GM10248 (cell line): ENCODE measurements around the gene SMTN.
A peak's percentile ranks its signal among the peaks of the same experiment; 100 is the strongest.

Experiments used
- CTCF ChIA-PET: fragments of 300-600 bp; sonication (Branson Sonifier 250); formaldehyde crosslinking; extraction: SDS; loops from one replicate; lab custom pipeline; 2021; ENCODE audit warnings: antibody characterized with exemption; lab: Yijun Ruan, JAX
- POLR2A ChIA-PET: fragments of 350-650 bp; sonication (Branson Sonifier 250); formaldehyde crosslinking; extraction: SDS; loops from one replicate; lab custom pipeline; 2020; ENCODE audit warnings: antibody characterized with exemption; lab: Yijun Ruan, JAX
- DNase-seq: peaks from one replicate; pipeline ENCODE4 v3.0.0; 2012; ENCODE audit errors: extremely low spot score
- CTCF ChIP-seq: IDR thresholded peaks from 2 replicates; pipeline ENCODE4 v1.5.1; 2012; ENCODE audit warnings: mild to moderate bottlenecking, low read depth; ENCODE audit errors: extremely low read depth, missing control alignments, control extremely low read depth

Gene SMTN

GRCh38 chr22:31142285-31142684 lies 61.2 kb downstream of the SMTN start:
- ChIA-PET POLR2A (no interaction called here), CTCF (interaction anchor here (1.2 to 2.0 kb wide), 2 partner anchors 8 to 10 kb away, joined by 3 to 5 read pairs; no protein-coding TSS in a partner anchor)
- TF ChIP-seq CTCF, result no peak
- DNase-seq, result no peak

DNA sequence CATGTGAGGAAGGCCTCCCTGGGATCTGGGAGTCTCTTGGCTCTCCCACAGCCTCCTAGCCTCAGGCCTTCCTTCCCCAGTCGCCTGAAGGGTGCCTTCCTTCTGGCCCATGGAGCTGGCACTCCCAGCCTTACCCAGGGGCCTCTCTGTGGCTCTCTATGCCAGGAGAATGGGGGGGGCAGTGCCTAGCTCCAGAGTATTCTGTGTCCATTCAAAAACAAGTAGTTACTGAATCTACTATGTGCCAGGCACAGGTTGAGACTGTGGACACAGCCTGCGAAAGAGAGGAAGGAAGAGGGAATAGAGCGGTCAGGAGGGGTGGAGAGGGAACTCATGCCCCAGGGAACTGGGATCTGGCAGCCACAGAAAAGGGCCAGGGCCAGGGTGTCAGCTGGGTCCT lies 61.9 kb downstream of the SMTN start:
- ChIA-PET POLR2A (no interaction called here), CTCF (interaction anchor here (1.2 kb wide), 1 partner anchor 9 kb away, joined by 3 read pairs; no protein-coding TSS in a partner anchor)
- DNase-seq, result no peak
- no peak for TF ChIP-seq CTCF

- no peak for DNase-seq
- CTCF ChIA-PET, result interaction anchor here (1.2 kb wide), 1 partner anchor 8 kb away, joined by 3 read pairs; no protein-coding TSS in a partner anchor
- POLR2A ChIA-PET, result no interaction called here
- no peak for TF ChIP-seq CTCF
These were observed 62.4 kb downstream of the SMTN start for GRCh38 chr22:31143537-31143936.

GRCh38 chr22:31144223-31144622 lies 63.1 kb downstream of the SMTN start:
- no peak for DNase-seq
- no peak for TF ChIP-seq CTCF
- CTCF ChIA-PET, result no interaction called here

GRCh38 chr22:31148488-31148887 lies 67.4 kb downstream of the SMTN start:
- no peak for DNase-seq
- no peak for TF ChIP-seq CTCF
- POLR2A ChIA-PET, result no interaction called here
- CTCF ChIA-PET, result interaction anchor here (0.7 to 1.5 kb wide), 8 partner anchors 8 to 385 kb away, joined by 3 to 5 read pairs (median 3); partner anchors contain the start of genes PLA2G3 and SMTN

More at GRCh38 chr22:31144223-31144622, 63.1 kb downstream of the SMTN start:
- POLR2A ChIA-PET, result no interaction called here

- ChIA-PET CTCF (interaction anchor here (0.7 to 1.5 kb wide), 11 partner anchors 9 to 386 kb away, joined by 3 to 6 read pairs (median 3); partner anchors contain the start of genes PLA2G3 and SMTN), POLR2A (no interaction called here)
- peak; percentile 79 for TF ChIP-seq CTCF
- DNase-seq, result peak; percentile 71
These were observed 68.0 kb downstream of the SMTN start for GRCh38 chr22:31148953-31149627.
